Skeletal muscle satellite cell (primary cell): ENCODE results near the gene CSNK1G3.
"Not testable (repeated sequence)": the region's sequence is repeated elsewhere in the genome, so short reads cannot be mapped to it uniquely, and the experiment has no call there.

Source experiments
- H3K27me3 ChIP-seq: 2 replicates; pipeline ENCODE4 v1.7.0; 2013; ENCODE audit warnings: low read length; ENCODE audit not compliant: control insufficient read depth, insufficient read depth
- H3K36me3 ChIP-seq: 2 replicates; pipeline ENCODE4 v1.7.0; 2013; ENCODE audit warnings: mild to moderate bottlenecking, control low read depth, low read length; ENCODE audit not compliant: insufficient read depth
- H3K4me1 ChIP-seq: 2 replicates; pipeline ENCODE4 v1.7.0; 2013; ENCODE audit warnings: low read length; ENCODE audit not compliant: control insufficient read depth, insufficient read depth
- H3K4me2 ChIP-seq: 2 replicates; pipeline ENCODE4 v1.7.0; 2013; ENCODE audit warnings: mild to moderate bottlenecking, low read length
- H3K4me3 ChIP-seq: 2 replicates; pipeline ENCODE4 v1.7.0; 2013; ENCODE audit warnings: low read length
- H3K9ac ChIP-seq: 2 replicates; pipeline ENCODE4 v1.7.0; 2013; ENCODE audit warnings: mild to moderate bottlenecking, low read depth, low read length, moderate library complexity
- H3K9me3 ChIP-seq: replicated peaks from 2 replicates; pipeline ENCODE4 v1.7.0; 2013; ENCODE audit warnings: mild to moderate bottlenecking, control low read depth, low read length

The CSNK1G3 gene

GRCh38 chr5:123610209-123610608, 98.2 kb downstream of the CSNK1G3 start:
- Histone ChIP-seq H3K9ac (no peak overlapping the region), H3K4me2 (no peak overlapping the region)

GRCh38 chr5:123610665-123611405, 98.9 kb downstream of the CSNK1G3 start:
- H3K9ac ChIP-seq: no peak overlapping the region
- H3K36me3 ChIP-seq: peaks cover 27% of the 10 kb centered on the region
- H3K4me3 ChIP-seq: no peak overlapping the region
- no peaks in the 10 kb centered on the region for H3K4me1 ChIP-seq
- H3K9me3 ChIP-seq: no peaks in the 10 kb centered on the region
- no peak overlapping the region for H3K4me2 ChIP-seq
- H3K27me3 ChIP-seq: no peaks in the 10 kb centered on the region

More at GRCh38 chr5:123610209-123610608, 98.2 kb downstream of the CSNK1G3 start:
- H3K36me3 ChIP-seq: peaks cover 27% of the 10 kb centered on the region
- no peaks in the 10 kb centered on the region for H3K4me1 ChIP-seq
- H3K4me3 ChIP-seq: no peak overlapping the region
- H3K9me3 ChIP-seq: no peaks in the 10 kb centered on the region
- no peaks in the 10 kb centered on the region for H3K27me3 ChIP-seq

- Histone ChIP-seq H3K9me3 (no peaks in the 10 kb centered on the region), H3K4me3 (no peak overlapping the region), H3K36me3 (peaks cover 26% of the 10 kb centered on the region), H3K27me3 (no peaks in the 10 kb centered on the region), H3K4me2 (no peak overlapping the region), H3K4me1 (no peaks in the 10 kb centered on the region), H3K9ac (no peak overlapping the region)
These were observed 99.4 kb downstream of the CSNK1G3 start for GRCh38 chr5:123611406-123611709.

GRCh38 chr5:123617561-123617960, 105.6 kb downstream of the CSNK1G3 start:
- no peak overlapping the region for H3K4me2 ChIP-seq
- H3K9me3 ChIP-seq: no peaks in the 10 kb centered on the region
- H3K4me3 ChIP-seq: no peak overlapping the region
- no peaks in the 10 kb centered on the region for H3K4me1 ChIP-seq
- H3K27me3 ChIP-seq: no peaks in the 10 kb centered on the region
- no peak overlapping the region for H3K9ac ChIP-seq
- peaks cover 18% of the 10 kb centered on the region for H3K36me3 ChIP-seq

- H3K9ac ChIP-seq: no peak overlapping the region
- H3K36me3 ChIP-seq: no peaks in the 10 kb centered on the region
These were observed 114.1 kb downstream of the CSNK1G3 start for GRCh38 chr5:123626051-123626450.

GRCh38 chr5:123628860-123629544, 117.0 kb downstream of the CSNK1G3 start:
- Histone ChIP-seq H3K4me3 (no peak overlapping the region), H3K27me3 (no peaks in the 10 kb centered on the region), H3K4me1 (no peaks in the 10 kb centered on the region), H3K4me2 (no peak overlapping the region), H3K9me3 (peaks cover 14% of the 10 kb centered on the region), H3K36me3 (no peaks in the 10 kb centered on the region), H3K9ac (no peak overlapping the region)

More at GRCh38 chr5:123626051-123626450, 114.1 kb downstream of the CSNK1G3 start:
- Histone ChIP-seq H3K27me3 (no peaks in the 10 kb centered on the region), H3K4me1 (no peaks in the 10 kb centered on the region), H3K4me2 (no peak overlapping the region), H3K4me3 (no peak overlapping the region), H3K9me3 (peaks cover 14% of the 10 kb centered on the region)

- Histone ChIP-seq H3K4me2 (no peak overlapping the region), H3K9me3 (no peaks in the 10 kb centered on the region), H3K9ac (no peak overlapping the region), H3K4me1 (no peaks in the 10 kb centered on the region), H3K36me3 (no peaks in the 10 kb centered on the region), H3K27me3 (no peaks in the 10 kb centered on the region), H3K4me3 (no peak overlapping the region)
These were observed 124.0 kb downstream of the CSNK1G3 start for GRCh38 chr5:123636006-123636405.

GRCh38 chr5:123637028-123637427, 125.1 kb downstream of the CSNK1G3 start:
- not testable (repeated sequence) for H3K27me3 ChIP-seq, H3K4me2 ChIP-seq, H3K4me3 ChIP-seq, H3K4me1 ChIP-seq, H3K36me3 ChIP-seq, H3K9me3 ChIP-seq, H3K9ac ChIP-seq

- Histone ChIP-seq H3K4me3 (no peak overlapping the region), H3K36me3 (no peaks in the 10 kb centered on the region), H3K9me3 (no peaks in the 10 kb centered on the region), H3K9ac (no peak overlapping the region), H3K4me1 (no peaks in the 10 kb centered on the region), H3K27me3 (no peaks in the 10 kb centered on the region), H3K4me2 (no peak overlapping the region)
These were observed 127.3 kb downstream of the CSNK1G3 start for GRCh38 chr5:123639244-123639643.

GRCh38 chr5:123645024-123645603, 133.1 kb downstream of the CSNK1G3 start:
- H3K4me2 ChIP-seq: no peak overlapping the region
- no peaks in the 10 kb centered on the region for H3K4me1 ChIP-seq
- H3K9ac ChIP-seq: no peak overlapping the region
- H3K36me3 ChIP-seq: no peaks in the 10 kb centered on the region
- H3K9me3 ChIP-seq: no peaks in the 10 kb centered on the region
- H3K4me3 ChIP-seq: no peak overlapping the region
- H3K27me3 ChIP-seq: no peaks in the 10 kb centered on the region

- H3K4me1 ChIP-seq: no peaks in the 10 kb centered on the region
- no peaks in the 10 kb centered on the region for H3K27me3 ChIP-seq
- no peak overlapping the region for H3K4me2 ChIP-seq
- no peaks in the 10 kb centered on the region for H3K9me3 ChIP-seq
- no peak overlapping the region for H3K4me3 ChIP-seq
- H3K9ac ChIP-seq: no peak overlapping the region
- H3K36me3 ChIP-seq: no peaks in the 10 kb centered on the region
These were observed 135.1 kb downstream of the CSNK1G3 start for GRCh38 chr5:123647066-123647465.
